Neuronal stem cell (in vitro differentiated cells): ENCODE data around the gene PRIMA1.

Experiments used
- DNase-seq: peaks from one replicate; pipeline ENCODE4 v3.0.0-alpha.2; 2013; ENCODE audit warnings: low spot score
- H2AFZ ChIP-seq: one replicate; pipeline ENCODE4 v1.6.1; 2013; ENCODE audit warnings: mild to moderate bottlenecking, low read length, inconsistent platforms
- H2AK5ac ChIP-seq: 2 replicates; pipeline ENCODE4 v1.6.1; 2013; ENCODE audit warnings: low read depth, mild to moderate bottlenecking, inconsistent platforms, low read length, moderate library complexity, mixed read lengths
- H2BK120ac ChIP-seq: 2 replicates; pipeline ENCODE4 v1.6.1; 2013; ENCODE audit warnings: low read depth, mild to moderate bottlenecking, inconsistent platforms, low read length, moderate library complexity, mixed read lengths
- H2BK12ac ChIP-seq: one replicate; pipeline ENCODE4 v1.6.1; 2013; ENCODE audit warnings: low read length, inconsistent platforms
- H2BK15ac ChIP-seq: 2 replicates; pipeline ENCODE4 v1.6.1; 2013; ENCODE audit warnings: mild to moderate bottlenecking, low read length, inconsistent platforms, mixed read lengths
- H2BK5ac ChIP-seq: one replicate; pipeline ENCODE4 v1.6.1; 2013; ENCODE audit warnings: inconsistent platforms, mild to moderate bottlenecking, low read length, moderate library complexity
- H3K14ac ChIP-seq: one replicate; pipeline ENCODE4 v1.6.1; 2013; ENCODE audit warnings: low read length, inconsistent platforms
- H3K18ac ChIP-seq: 2 replicates; pipeline ENCODE4 v1.6.1; 2013; ENCODE audit warnings: low read length, inconsistent platforms
- H3K23ac ChIP-seq: 2 replicates; pipeline ENCODE4 v1.6.1; 2013; ENCODE audit warnings: low read depth, mild to moderate bottlenecking, mixed read lengths, low read length, inconsistent platforms; ENCODE audit not compliant: poor library complexity
- H3K27ac ChIP-seq: replicated peaks from 3 replicates; pipeline ENCODE4 v1.5.1; 2013; ENCODE audit warnings: low read length, inconsistent platforms
- H3K27me3 ChIP-seq, 3 experiments: 2 replicates each; pipeline ENCODE4 v1.6.1; 2013; ENCODE audit warnings: low read length in 3 of 3, mild to moderate bottlenecking in 2 of 3, inconsistent platforms in 1 of 3, low read depth in 1 of 3, mixed read lengths in 1 of 3, moderate library complexity in 1 of 3; ENCODE audit not compliant: control insufficient read depth in 3 of 3, insufficient read depth in 3 of 3
- H3K36me3 ChIP-seq, 2 donors: replicated peaks in 1 of 2; 2 replicates each; pipeline ENCODE4 v1.6.1; 2013; ENCODE audit warnings: low read length in 2 of 2; ENCODE audit not compliant: control insufficient read depth in 2 of 2, insufficient read depth in 2 of 2
- H3K4ac ChIP-seq: 2 replicates; pipeline ENCODE4 v1.6.1; 2013; ENCODE audit warnings: inconsistent platforms, mild to moderate bottlenecking, low read length, moderate library complexity
- H3K4me1 ChIP-seq, 2 donors: 1 replicate in 1 of 2; 2 replicates in 1 of 2; pipeline ENCODE4 v1.6.1; 2013; ENCODE audit warnings: low read length in 2 of 2, low read depth in 1 of 2; ENCODE audit not compliant: control insufficient read depth in 2 of 2, insufficient read depth in 1 of 2
- H3K4me2 ChIP-seq: one replicate; pipeline ENCODE4 v1.6.1; 2013; ENCODE audit warnings: mild to moderate bottlenecking, low read length, inconsistent platforms; ENCODE audit not compliant: insufficient read depth, poor library complexity, severe bottlenecking
- H3K4me3 ChIP-seq, 2 donors: 2 replicates each; pipeline ENCODE4 v1.5.1; 2013; ENCODE audit warnings: low read length in 2 of 2, mild to moderate bottlenecking in 2 of 2, inconsistent platforms in 1 of 2, moderate library complexity in 1 of 2
- H3K79me1 ChIP-seq: one replicate; pipeline ENCODE4 v1.6.1; 2013; ENCODE audit warnings: low read depth, mild to moderate bottlenecking, inconsistent platforms, low read length, moderate library complexity
- H3K9ac ChIP-seq: one replicate; pipeline ENCODE4 v1.6.1; 2013; ENCODE audit warnings: mild to moderate bottlenecking, low read depth, low read length, inconsistent platforms; ENCODE audit not compliant: poor library complexity
- H3K9me3 ChIP-seq, 2 donors: replicated peaks in 1 of 2; 2 replicates each; pipeline versions ENCODE3 to v1.6.1; 2013; ENCODE audit warnings: low read length in 2 of 2, mild to moderate bottlenecking in 2 of 2, inconsistent platforms in 1 of 2, low read depth in 1 of 2, mixed read lengths in 1 of 2, moderate library complexity in 1 of 2; ENCODE audit not compliant: control insufficient read depth in 2 of 2, insufficient read depth in 1 of 2
- H4K8ac ChIP-seq: one replicate; pipeline ENCODE4 v1.6.1; 2013; ENCODE audit warnings: low read depth, mild to moderate bottlenecking, inconsistent platforms, low read length, moderate library complexity
- H4K91ac ChIP-seq: one replicate; pipeline ENCODE4 v1.6.1; 2013; ENCODE audit warnings: low read length, low read depth, mild to moderate bottlenecking, inconsistent platforms; ENCODE audit not compliant: poor library complexity
- WGBS, 2 donors: extraction: QIAGEN DNeasy Blood & Tissue Kit; methylation state at CpG; one replicate each; pipeline ENCODE4 v1.1.7; 2013; ENCODE audit warnings: missing lambda C conversion rate in 2 of 2, mixed read lengths in 1 of 2; ENCODE audit not compliant: insufficient read length in 2 of 2, insufficient replicate concordance in 1 of 2; ENCODE audit errors: extremely low coverage in 2 of 2; 5-methylcytosine and 5-hydroxymethylcytosine counted together

Gene PRIMA1

GRCh38 chr14:93742761-93743160, 45.5 kb downstream of the PRIMA1 start:
- no peak overlapping the region for H3K27ac ChIP-seq
- H2BK5ac ChIP-seq: no peak overlapping the region
- WGBS, 2 donors: no CpG with 5 or more reads among the region's 8 CpGs
- no peak overlapping the region for H3K9ac ChIP-seq
- no peak overlapping the region for H3K18ac ChIP-seq
- no peak for DNase-seq
- no peak overlapping the region for H4K91ac ChIP-seq
- no peak overlapping the region for H2AK5ac ChIP-seq
- no peak overlapping the region for H4K8ac ChIP-seq
- no peak overlapping the region for H3K4ac ChIP-seq
- H3K36me3 ChIP-seq: no peaks in the 10 kb centered on the region
- no peaks in the 10 kb centered on the region for H3K27me3 ChIP-seq
- no peaks in the 10 kb centered on the region for H3K79me1 ChIP-seq
- H3K4me3 ChIP-seq: no peak overlapping the region
- H2BK120ac ChIP-seq: no peak overlapping the region
- H2AFZ ChIP-seq: no peak overlapping the region
- no peak overlapping the region for H2BK15ac ChIP-seq
- no peaks in the 10 kb centered on the region for H3K9me3 ChIP-seq
- H2BK12ac ChIP-seq: no peak overlapping the region
- H3K4me1 ChIP-seq: peaks cover 0 to 35% of the 10 kb centered on the region in 2 donors
- no peak overlapping the region for H3K14ac ChIP-seq
- no peak overlapping the region for H3K23ac ChIP-seq
- H3K4me2 ChIP-seq: no peak overlapping the region

GRCh38 chr14:93741556-93742230, 46.6 kb downstream of the PRIMA1 start:
- no peaks in the 10 kb centered on the region for H3K36me3 ChIP-seq
- WGBS, 2 donors: no CpG with 5 or more reads among the region's 12 CpGs
- H3K79me1 ChIP-seq: peaks cover 1% of the 10 kb centered on the region
- no peak overlapping the region for H3K27ac ChIP-seq
- no peaks in the 10 kb centered on the region for H3K9me3 ChIP-seq
- no peak overlapping the region for H3K4ac ChIP-seq
- no peak overlapping the region for H2BK5ac ChIP-seq
- peak overlapping the region; percentile 50 for H2BK12ac ChIP-seq
- no peak overlapping the region for H3K23ac ChIP-seq
- no peak overlapping the region for H3K9ac ChIP-seq
- no peak overlapping the region for H3K18ac ChIP-seq
- H2AFZ ChIP-seq: no peak overlapping the region
- no peak overlapping the region for H3K4me3 ChIP-seq
- peaks cover 0 to 32% of the 10 kb centered on the region in 2 donors for H3K4me1 ChIP-seq
- no peak overlapping the region for H2AK5ac ChIP-seq
- H4K8ac ChIP-seq: no peak overlapping the region
- H3K27me3 ChIP-seq: no peaks in the 10 kb centered on the region
- DNase-seq: no peak
- no peak overlapping the region for H3K4me2 ChIP-seq
- H2BK120ac ChIP-seq: no peak overlapping the region
- H2BK15ac ChIP-seq: no peak overlapping the region
- no peak overlapping the region for H4K91ac ChIP-seq
- H3K14ac ChIP-seq: no peak overlapping the region

GRCh38 chr14:93737634-93738033, 50.7 kb downstream of the PRIMA1 start:
- Histone ChIP-seq H2AK5ac (no peak overlapping the region), H2BK5ac (no peak overlapping the region), H3K4me3 (no peak overlapping the region), H3K18ac (peak overlapping the region; percentile 69), H4K8ac (no peak overlapping the region), H3K4me1 (peaks cover 0 to 5% of the 10 kb centered on the region in 2 donors), H3K23ac (no peak overlapping the region), H3K27ac (no peak overlapping the region), H2BK120ac (no peak overlapping the region), H3K79me1 (peaks cover 1% of the 10 kb centered on the region), H3K9ac (peak overlapping the region; percentile 56), H3K27me3 (no peaks in the 10 kb centered on the region), H3K4me2 (no peak overlapping the region), H3K4ac (no peak overlapping the region), H2BK15ac (no peak overlapping the region), H3K36me3 (no peaks in the 10 kb centered on the region), H4K91ac (no peak overlapping the region), H2BK12ac (no peak overlapping the region), H2AFZ (no peak overlapping the region), H3K9me3 (no peaks in the 10 kb centered on the region), H3K14ac (no peak overlapping the region)
- no peak for DNase-seq
- WGBS, 2 donors: no CpG with 5 or more reads among the region's 11 CpGs

- Histone ChIP-seq H2BK5ac (no peak overlapping the region), H2BK15ac (no peak overlapping the region), H4K91ac (no peak overlapping the region), H2AFZ (no peak overlapping the region), H3K27ac (no peak overlapping the region), H3K4me1 (peaks cover 0 to 2% of the 10 kb centered on the region in 2 donors), H2BK120ac (no peak overlapping the region), H3K36me3 (no peaks in the 10 kb centered on the region), H3K18ac (no peak overlapping the region), H3K9me3 (no peaks in the 10 kb centered on the region), H3K4me3 (no peak overlapping the region), H3K4ac (no peak overlapping the region), H2BK12ac (no peak overlapping the region), H3K14ac (no peak overlapping the region), H3K79me1 (peaks cover 1% of the 10 kb centered on the region), H4K8ac (no peak overlapping the region), H3K4me2 (no peak overlapping the region), H2AK5ac (no peak overlapping the region), H3K23ac (no peak overlapping the region), H3K9ac (no peak overlapping the region), H3K27me3 (no peaks in the 10 kb centered on the region)
- no CpG with 5 or more reads among the region's 10 CpGs for WGBS, 2 donors
- no peak for DNase-seq
Measured at GRCh38 chr14:93736378-93737014, 51.8 kb downstream of the PRIMA1 start.
